Loucy (cell line): Measurements from ENCODE around the gene SSPN.

Source experiments
- EZH2phosphoT487 ChIP-seq: fragments of 200-600 bp; IDR thresholded peaks from 2 replicates; pipeline ENCODE4 v1.6.1; 2018; ENCODE audit warnings: antibody characterized with exemption, mild to moderate bottlenecking, moderate library complexity, borderline replicate concordance
- TF ChIP-seq, protein P1 (sequence below): fragments of 200-600 bp; sonication (generic); conservative IDR thresholded peaks from 2 replicates; pipeline ENCODE4 v1.5.1; 2014; ENCODE audit warnings: mild to moderate bottlenecking, antibody characterized with exemption, low read length

DNA sequence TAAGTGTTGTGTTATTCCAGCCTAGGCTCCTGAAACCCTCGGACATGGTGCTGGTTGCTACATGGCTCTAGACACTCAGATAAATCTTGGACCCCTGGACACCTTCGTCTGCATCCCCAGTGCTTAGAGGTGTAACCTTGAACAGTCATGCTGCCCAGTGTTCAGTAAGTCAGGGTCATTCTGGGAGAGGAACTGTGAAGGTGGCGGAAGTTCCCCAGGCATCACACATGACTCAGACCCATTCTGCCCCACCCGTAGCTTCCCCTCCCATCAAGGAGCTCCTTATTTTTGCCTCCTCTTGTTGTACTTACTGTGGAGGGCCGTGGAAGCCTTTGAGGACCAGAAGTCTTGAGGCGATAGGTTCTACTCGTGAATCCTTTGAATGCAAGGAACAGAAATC, 18.1 kb upstream of the SSPN start:
- TF ChIP-seq, protein P1, sequence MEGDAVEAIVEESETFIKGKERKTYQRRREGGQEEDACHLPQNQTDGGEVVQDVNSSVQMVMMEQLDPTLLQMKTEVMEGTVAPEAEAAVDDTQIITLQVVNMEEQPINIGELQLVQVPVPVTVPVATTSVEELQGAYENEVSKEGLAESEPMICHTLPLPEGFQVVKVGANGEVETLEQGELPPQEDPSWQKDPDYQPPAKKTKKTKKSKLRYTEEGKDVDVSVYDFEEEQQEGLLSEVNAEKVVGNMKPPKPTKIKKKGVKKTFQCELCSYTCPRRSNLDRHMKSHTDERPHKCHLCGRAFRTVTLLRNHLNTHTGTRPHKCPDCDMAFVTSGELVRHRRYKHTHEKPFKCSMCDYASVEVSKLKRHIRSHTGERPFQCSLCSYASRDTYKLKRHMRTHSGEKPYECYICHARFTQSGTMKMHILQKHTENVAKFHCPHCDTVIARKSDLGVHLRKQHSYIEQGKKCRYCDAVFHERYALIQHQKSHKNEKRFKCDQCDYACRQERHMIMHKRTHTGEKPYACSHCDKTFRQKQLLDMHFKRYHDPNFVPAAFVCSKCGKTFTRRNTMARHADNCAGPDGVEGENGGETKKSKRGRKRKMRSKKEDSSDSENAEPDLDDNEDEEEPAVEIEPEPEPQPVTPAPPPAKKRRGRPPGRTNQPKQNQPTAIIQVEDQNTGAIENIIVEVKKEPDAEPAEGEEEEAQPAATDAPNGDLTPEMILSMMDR = no peak
- TF ChIP-seq EZH2phosphoT487 = no peak
